Testis (tissue), 2 donors: ENCODE data around the gene IFT57.
"Not testable (repeated sequence)": the region's sequence is repeated elsewhere in the genome, so short reads cannot be mapped to it uniquely, and the experiment has no call there.

Experiments used
- CTCF ChIP-seq, 3 experiments: fragments of 450-650 bp in 2 of 3; fragments of 200-600 bp in 1 of 3; sonication (generic) in 1 of 3; IDR thresholded peaks; one replicate each; pipeline ENCODE4 v1.5.1; 2016 to 2019; ENCODE audit warnings: antibody characterized with exemption in 3 of 3, mild to moderate bottlenecking in 2 of 3, moderate library complexity in 1 of 3
- POLR2A ChIP-seq: fragments of 450-650 bp; IDR thresholded peaks from one replicate; pipeline ENCODE4 v1.6.1; 2017; ENCODE audit warnings: antibody characterized with exemption, mild to moderate bottlenecking, moderate library complexity

GRCh38 chr3:108155642-108156041 lies 66.6 kb downstream of the IFT57 start:
- TF ChIP-seq CTCF (IDR thresholded peaks at IDR 0.05); POLR2A: not testable (repeated sequence)
